ENCODE data around the gene KIF16B. TPM values are rescaled to one million over a fixed set of nuclear protein-coding genes. Genes with fewer than 3 reads are reported as not detected.

Gene KIF16B
- total RNA-seq, 6 donors from 2014 or later: 18.4 to 114 (median 26.3) TPM

- WGBS, 2 donors: 90 to 100% methylated on average over 1 of the region's 1 CpG
- Histone ChIP-seq H3K36me3 (no peaks in the 10 kb centered on the region), H3K4me1 (no peaks in the 10 kb centered on the region), H3K9me3 (no peaks in the 10 kb centered on the region), H3K4me3 (no peak overlapping the region), H3K27ac (no peak overlapping the region), H3K27me3 (no peaks in the 10 kb centered on the region)
- ATAC-seq (ENCODE audit: low FRiP score in 2 of 2) (no peak), DNase-seq (no peak)
- no peak for TF ChIP-seq EP300 (IDR thresholded peaks at IDR 0.05)
- TF ChIP-seq CTCF (IDR thresholded peaks at IDR 0.05): no peak
- no peak for TF ChIP-seq POLR2AphosphoS5 (IDR thresholded peaks at IDR 0.05)
- TF ChIP-seq POLR2A (IDR thresholded peaks at IDR 0.05): no peak
Observed at GRCh38 chr20:16619953-16620352, 46.7 kb upstream of the KIF16B start.

- Histone ChIP-seq H3K27me3 (no peaks in the 10 kb centered on the region), H3K36me3 (no peaks in the 10 kb centered on the region), H3K27ac (no peak overlapping the region), H3K9me3 (no peaks in the 10 kb centered on the region), H3K4me1 (no peaks in the 10 kb centered on the region), H3K4me3 (no peak overlapping the region)
- ATAC-seq (ENCODE audit: low FRiP score in 2 of 2) (no peak), DNase-seq (no peak)
- 86 to 100% methylated on average over 2 of the region's 2 CpGs for WGBS, 2 donors
- no peak for TF ChIP-seq CTCF (IDR thresholded peaks at IDR 0.05)
- no peak for TF ChIP-seq POLR2AphosphoS5 (IDR thresholded peaks at IDR 0.05)
- TF ChIP-seq EP300 (IDR thresholded peaks at IDR 0.05): no peak
- no peak for TF ChIP-seq POLR2A (IDR thresholded peaks at IDR 0.05)
Observed at GRCh38 chr20:16617056-16617455, 43.8 kb upstream of the KIF16B start.

- no peak overlapping the region for H3K4me3 ChIP-seq
- 82 to 86% methylated on average over 2 of the region's 2 CpGs for WGBS, 2 donors
- H3K27ac ChIP-seq: no peak overlapping the region
- no peaks in the 10 kb centered on the region for H3K4me1 ChIP-seq
- TF ChIP-seq POLR2AphosphoS5 (IDR thresholded peaks at IDR 0.05) (no peak), CTCF (IDR thresholded peaks at IDR 0.05) (no peak), POLR2A (IDR thresholded peaks at IDR 0.05) (no peak), EP300 (IDR thresholded peaks at IDR 0.05) (no peak)
- H3K27me3 ChIP-seq: no peaks in the 10 kb centered on the region
- no peak for ATAC-seq (ENCODE audit: low FRiP score in 2 of 2)
- H3K9me3 ChIP-seq: no peaks in the 10 kb centered on the region
- H3K36me3 ChIP-seq: no peaks in the 10 kb centered on the region
- DNase-seq: no peak
Observed at GRCh38 chr20:16616317-16616716, 43.1 kb upstream of the KIF16B start.

GRCh38 chr20:16615199-16615598, 42.0 kb upstream of the KIF16B start:
- no peak for TF ChIP-seq POLR2A (IDR thresholded peaks at IDR 0.05)
- TF ChIP-seq EP300 (IDR thresholded peaks at IDR 0.05): no peak
- TF ChIP-seq POLR2AphosphoS5 (IDR thresholded peaks at IDR 0.05): no peak
- no peak for TF ChIP-seq CTCF (IDR thresholded peaks at IDR 0.05)
- H3K4me1 ChIP-seq: no peaks in the 10 kb centered on the region
- WGBS, 2 donors: 54 to 56% methylated on average over 7 of the region's 7 CpGs
- H3K9me3 ChIP-seq: no peaks in the 10 kb centered on the region
- no peaks in the 10 kb centered on the region for H3K27me3 ChIP-seq
- peak in 1 of 2 donors; percentile 51 for ATAC-seq (ENCODE audit: low FRiP score in 2 of 2)
- H3K27ac ChIP-seq: no peak overlapping the region
- H3K36me3 ChIP-seq: no peaks in the 10 kb centered on the region
- DNase-seq: no peak
- H3K4me3 ChIP-seq: no peak overlapping the region

- H3K27me3 ChIP-seq: no peaks in the 10 kb centered on the region
- ATAC-seq (ENCODE audit: low FRiP score in 2 of 2) (no peak), DNase-seq (no peak)
- no peaks in the 10 kb centered on the region for H3K36me3 ChIP-seq
- H3K4me1 ChIP-seq: no peaks in the 10 kb centered on the region
- H3K27ac ChIP-seq: no peak overlapping the region
- no peaks in the 10 kb centered on the region for H3K9me3 ChIP-seq
- H3K4me3 ChIP-seq: no peak overlapping the region
- TF ChIP-seq POLR2A (IDR thresholded peaks at IDR 0.05): no peak
- TF ChIP-seq CTCF (IDR thresholded peaks at IDR 0.05): no peak
- no peak for TF ChIP-seq POLR2AphosphoS5 (IDR thresholded peaks at IDR 0.05)
- no peak for TF ChIP-seq EP300 (IDR thresholded peaks at IDR 0.05)
- WGBS, 2 donors: 73 to 79% methylated on average over 6 of the region's 6 CpGs
Observed at GRCh38 chr20:16613954-16614353, 40.7 kb upstream of the KIF16B start.
